ENCODE data around the gene NUP93. TPM values are rescaled to one million over a fixed set of nuclear protein-coding genes. Genes with fewer than 3 reads are reported as not detected.

NUP93 gene
- total RNA-seq, 1 donor: 60.9 TPM

GRCh38 chr16:56896244-56896643 lies 166.3 kb downstream of the NUP93 start:
- no peak overlapping the region for H3K4me3 ChIP-seq (ENCODE audit: low read depth, low read length)
- no peak for TF ChIP-seq CTCF (IDR thresholded peaks at IDR 0.05; ENCODE audit: insufficient read depth, low read depth, low read length)
- no peak for DNase-seq (ENCODE audit: low read depth)

- no peak overlapping the region for H3K4me3 ChIP-seq (ENCODE audit: low read depth, low read length)
- no peak for DNase-seq (ENCODE audit: low read depth)
- TF ChIP-seq CTCF (IDR thresholded peaks at IDR 0.05; ENCODE audit: insufficient read depth, low read depth, low read length): no peak
Observed at GRCh38 chr16:56897026-56897799, 167.3 kb downstream of the NUP93 start.

GRCh38 chr16:56898847-56899246 lies 168.9 kb downstream of the NUP93 start:
- no peak for DNase-seq (ENCODE audit: low read depth)
- no peak for TF ChIP-seq CTCF (IDR thresholded peaks at IDR 0.05; ENCODE audit: insufficient read depth, low read depth, low read length)
- no peak overlapping the region for H3K4me3 ChIP-seq (ENCODE audit: low read depth, low read length)

Small RNA genes within 50 kb of the gene (small RNA-seq; reads per million reads assigned to genes)
- gene MIR138-2: 1.3 reads per million, percentile 28 among the genes with 10 or more reads in this experiment

Other genes starting within 250 kb of the NUP93 start
- 48.3 and 60.5 TPM in 2 replicates for gene BBS2, start 210.1 kb upstream of the NUP93 start, total RNA-seq
- gene MT4, start 165.1 kb upstream of the NUP93 start, total RNA-seq: not detected in 2 replicates
- gene MT3, start 140.6 kb upstream of the NUP93 start, total RNA-seq: not detected in 2 replicates
- gene MT2A, start 121.5 kb upstream of the NUP93 start, total RNA-seq: 21.2 and 76.0 TPM in 2 replicates
- 21.6 and 108 TPM in 2 replicates for gene MT1E, start 104.3 kb upstream of the NUP93 start, total RNA-seq
- gene MT1M, start 97.5 kb upstream of the NUP93 start, total RNA-seq: 1.3 TPM in 1 of 2 replicates, not detected in the other
- 1.3 and 1.9 TPM in 2 replicates for gene MT1A, start 91.5 kb upstream of the NUP93 start, total RNA-seq
- gene MT1B, start 78.2 kb upstream of the NUP93 start, total RNA-seq: not detected in 2 replicates
- not detected in 2 replicates for gene MT1F, start 72.2 kb upstream of the NUP93 start, total RNA-seq
- not detected in 2 replicates for gene MT1G, start 62.1 kb upstream of the NUP93 start, total RNA-seq
- gene MT1H, start 60.3 kb upstream of the NUP93 start, total RNA-seq: not detected in 2 replicates
- gene MT1X, start 47.7 kb upstream of the NUP93 start, total RNA-seq: 24.2 and 40.3 TPM in 2 replicates
- not detected in 2 replicates for gene SLC12A3, start 135.1 kb downstream of the NUP93 start, total RNA-seq
- gene HERPUD1, start 202.0 kb downstream of the NUP93 start, total RNA-seq: 98.4 and 135 TPM in 2 replicates
- not detected in 2 replicates for gene CETP, start 231.8 kb downstream of the NUP93 start, total RNA-seq